Activated naive CD4-positive, alpha-beta T cell treated with anti-CD3 and anti-CD28 coated beads for 36 hours (primary cell): ENCODE results near the gene FANCL. TPM values are rescaled to one million over a fixed set of nuclear protein-coding genes. Genes with fewer than 3 reads are reported as not detected.
"Not testable (repeated sequence)": the region's sequence is repeated elsewhere in the genome, so short reads cannot be mapped to it uniquely, and the experiment has no call there.

ENCODE experiments used
- CTCF ChIA-PET: fragments of 350-600 bp; sonication (Branson Sonifier 250); formaldehyde crosslinking; loops from one replicate; lab custom pipeline; 2021; ENCODE audit warnings: antibody characterized with exemption; lab: Charles Lee
- DNase-seq: peaks from one replicate; pipeline ENCODE4 v3.0.0-alpha.2; 2020
- H3K27ac Mint-ChIP-seq: one replicate; pipeline ENCODE4 v1.8.0; 2021; ENCODE audit warnings: mild to moderate bottlenecking, mixed read lengths
- H3K27me3 Mint-ChIP-seq: one replicate; pipeline ENCODE4 v1.8.0; 2021; ENCODE audit warnings: low read depth, mixed read lengths
- H3K36me3 Mint-ChIP-seq: one replicate; pipeline ENCODE4 v1.8.0; 2021; ENCODE audit warnings: low read depth, mixed read lengths
- H3K4me1 Mint-ChIP-seq: one replicate; pipeline ENCODE4 v1.8.0; 2021; ENCODE audit warnings: low read depth, mixed read lengths
- H3K4me3 Mint-ChIP-seq: one replicate; pipeline ENCODE4 v1.8.0; 2021; ENCODE audit warnings: mild to moderate bottlenecking, moderate library complexity, mixed read lengths
- H3K9me3 Mint-ChIP-seq: one replicate; pipeline ENCODE4 v1.8.0; 2021; ENCODE audit warnings: mixed read lengths
- intact Hi-C: fragments of 100-400 bp; cut with micrococcal nuclease; formaldehyde crosslinking; loops from one replicate; pipeline ENCODE4 v1.15.1; 2023
- total RNA-seq, 2 experiments: library from RNA; stranded (reverse); gene quantifications; one replicate each; pipeline ENCODE4 v1.2.3, GENCODE V29; 2021

FANCL gene
- total RNA-seq, 2 experiments from 2014 or later, result 14.3 to 16.3 TPM

DNA sequence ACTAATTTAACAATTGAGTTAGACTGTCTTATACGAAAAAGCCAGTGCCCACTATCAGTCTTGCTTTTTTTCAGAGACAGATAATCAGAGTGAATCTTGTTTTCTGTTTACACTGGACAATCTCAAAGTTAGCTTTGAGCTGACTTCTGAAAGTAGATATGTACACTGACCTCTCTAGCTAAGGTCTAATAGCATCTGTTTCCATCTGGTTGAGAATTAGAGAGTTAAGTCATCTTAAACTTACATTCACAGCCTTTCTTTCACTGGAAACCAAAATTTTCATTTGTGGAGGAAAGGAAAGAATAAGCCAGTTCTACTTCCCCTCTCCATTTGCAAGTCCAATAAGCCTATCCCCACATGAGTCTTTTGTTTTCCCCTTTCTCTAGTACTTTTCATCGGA, 105.3 kb downstream of the FANCL start:
- no peaks in the 10 kb centered on the region for H3K4me1 Mint-ChIP-seq
- no peaks in the 10 kb centered on the region for H3K27me3 Mint-ChIP-seq
- intact Hi-C loops, result no loop called here
- H3K4me3 Mint-ChIP-seq, result no peak overlapping the region
- H3K27ac Mint-ChIP-seq, result no peak overlapping the region
- CTCF ChIA-PET, result no interaction called here
- H3K36me3 Mint-ChIP-seq, result peaks cover 26% of the 10 kb centered on the region
- no peaks in the 10 kb centered on the region for H3K9me3 Mint-ChIP-seq
- no peak for DNase-seq

DNA sequence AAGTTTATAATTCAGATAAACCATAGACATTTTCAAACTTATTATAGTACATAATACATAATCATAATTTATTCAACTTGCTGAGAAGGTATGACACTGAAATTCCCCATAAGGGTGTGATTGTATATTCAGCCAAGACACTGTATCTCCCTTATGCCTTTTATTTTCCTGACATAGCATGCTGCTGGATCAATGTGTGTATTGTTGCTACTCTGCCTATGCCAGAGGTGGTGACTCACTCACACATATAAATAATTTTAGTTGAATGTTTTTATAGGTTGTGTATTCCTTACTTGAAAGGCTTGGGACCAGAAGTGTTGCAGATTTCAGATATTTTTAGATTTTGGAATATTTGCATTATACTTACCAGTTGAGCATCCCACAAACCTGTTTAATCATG, 107.7 kb downstream of the FANCL start:
- no peak overlapping the region for H3K27ac Mint-ChIP-seq
- CTCF ChIA-PET, result no interaction called here
- no peak overlapping the region for H3K4me3 Mint-ChIP-seq
- no peaks in the 10 kb centered on the region for H3K9me3 Mint-ChIP-seq
- no peak for DNase-seq
- intact Hi-C loops, result no loop called here
- H3K36me3 Mint-ChIP-seq, result peaks cover 17% of the 10 kb centered on the region
- H3K27me3 Mint-ChIP-seq, result no peaks in the 10 kb centered on the region
- no peaks in the 10 kb centered on the region for H3K4me1 Mint-ChIP-seq

DNA sequence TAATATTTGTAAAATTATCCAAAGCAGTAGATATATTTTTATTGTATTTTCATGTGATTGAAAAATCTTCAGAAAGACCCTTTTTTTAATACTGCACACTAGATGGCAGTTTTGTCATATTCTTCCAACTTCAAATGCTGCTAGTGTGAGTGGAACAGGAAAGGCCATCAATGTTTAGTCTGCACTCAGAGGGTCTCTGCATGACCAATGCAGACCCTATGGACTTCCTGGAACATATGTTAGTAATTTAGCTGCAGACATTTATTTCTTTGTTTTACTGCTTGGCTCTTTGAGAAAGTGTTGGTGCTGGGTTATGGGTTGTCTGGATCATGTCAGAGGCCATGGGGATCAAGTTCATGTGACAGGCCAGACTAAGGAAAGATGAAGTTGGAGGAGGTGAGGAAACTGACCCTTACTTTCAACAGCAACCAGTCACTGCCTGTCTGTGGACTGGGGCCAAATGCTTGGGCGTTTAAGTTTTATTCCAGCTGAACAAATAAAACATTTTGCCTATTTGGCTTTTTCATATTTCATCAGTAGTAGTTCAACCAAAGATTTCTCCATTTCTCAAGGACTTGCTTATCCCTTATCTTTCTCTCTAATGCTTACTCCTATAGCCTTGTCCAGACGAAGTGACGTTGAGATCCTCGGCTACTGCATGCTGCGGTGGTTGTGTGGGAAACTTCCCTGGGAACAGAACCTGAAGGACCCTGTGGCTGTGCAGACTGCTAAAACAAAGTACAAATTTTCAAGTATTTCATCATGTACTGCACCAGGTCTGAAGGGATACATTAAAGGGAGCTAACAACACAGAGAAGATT, 109.7 kb downstream of the FANCL start:
- H3K4me1 Mint-ChIP-seq, result no peaks in the 10 kb centered on the region

DNA sequence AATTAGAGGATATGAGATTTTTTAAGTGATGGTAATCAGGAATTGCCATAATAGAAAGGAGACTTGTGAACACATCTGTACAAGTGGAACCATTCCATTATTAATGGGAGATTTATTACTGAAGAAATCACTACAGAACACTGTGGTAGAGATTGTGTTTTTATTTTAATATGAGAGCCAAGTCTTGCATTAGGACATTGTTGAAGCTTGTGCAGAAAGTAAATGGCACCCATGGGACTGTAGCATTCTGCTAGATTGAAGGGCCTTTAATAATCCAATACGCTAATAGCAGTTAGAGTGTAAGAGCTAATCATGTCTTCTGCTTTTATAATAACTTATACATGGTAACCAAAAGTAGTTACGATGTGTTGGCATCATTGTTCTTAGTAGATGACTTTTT, 110.9 kb downstream of the FANCL start:
- no peak overlapping the region for H3K27ac Mint-ChIP-seq
- H3K9me3 Mint-ChIP-seq, result no peaks in the 10 kb centered on the region
- CTCF ChIA-PET, result no interaction called here
- H3K4me1 Mint-ChIP-seq, result no peaks in the 10 kb centered on the region
- intact Hi-C loops, result no loop called here
- DNase-seq, result no peak
- H3K27me3 Mint-ChIP-seq, result no peaks in the 10 kb centered on the region
- no peak overlapping the region for H3K4me3 Mint-ChIP-seq
- peaks cover 14% of the 10 kb centered on the region for H3K36me3 Mint-ChIP-seq

More for the DNA sequence above, 109.7 kb downstream of the FANCL start:
- Mint-ChIP-seq H3K36me3 (peaks cover 14% of the 10 kb centered on the region), H3K27ac (no peak overlapping the region), H3K4me3 (no peak overlapping the region), H3K9me3 (no peaks in the 10 kb centered on the region), H3K27me3 (no peaks in the 10 kb centered on the region)
- intact Hi-C loops, result loop anchor here (1.0 kb wide), 1 partner anchor 317 kb away; no protein-coding TSS in a partner anchor
- CTCF ChIA-PET, result interaction anchor here (1.2 kb wide), 1 partner anchor 11 kb away, joined by 3 read pairs; no protein-coding TSS in a partner anchor
- no peak for DNase-seq

- intact Hi-C loops, result no loop called here
- Mint-ChIP-seq H3K4me1 (peaks cover 2% of the 10 kb centered on the region), H3K4me3 (no peak overlapping the region), H3K27me3 (no peaks in the 10 kb centered on the region), H3K9me3 (no peaks in the 10 kb centered on the region), H3K27ac (no peak overlapping the region), H3K36me3 (peaks cover 12% of the 10 kb centered on the region)
- CTCF ChIA-PET, result no interaction called here
- no peak for DNase-seq
These were observed 114.0 kb downstream of the FANCL start for GRCh38 chr2:58127111-58127510.

- H3K36me3 Mint-ChIP-seq, result peaks cover 20% of the 10 kb centered on the region
- H3K4me1 Mint-ChIP-seq, result peaks cover 2% of the 10 kb centered on the region
- intact Hi-C loops, result no loop called here
- no peaks in the 10 kb centered on the region for H3K27me3 Mint-ChIP-seq
- no peak overlapping the region for H3K27ac Mint-ChIP-seq
- peaks cover 7% of the 10 kb centered on the region for H3K9me3 Mint-ChIP-seq
- no peak overlapping the region for H3K4me3 Mint-ChIP-seq
- CTCF ChIA-PET, result no interaction called here
- DNase-seq, result no peak
These were observed 118.6 kb downstream of the FANCL start for GRCh38 chr2:58122540-58122939.

- Mint-ChIP-seq H3K27me3 (no peaks in the 10 kb centered on the region), H3K36me3 (peaks cover 25% of the 10 kb centered on the region), H3K4me3 (no peak overlapping the region), H3K4me1 (peaks cover 2% of the 10 kb centered on the region), H3K27ac (no peak overlapping the region), H3K9me3 (peaks cover 7% of the 10 kb centered on the region)
- CTCF ChIA-PET, result no interaction called here
- no peak for DNase-seq
- intact Hi-C loops, result no loop called here
These were observed 119.1 kb downstream of the FANCL start for GRCh38 chr2:58122040-58122439.

DNA sequence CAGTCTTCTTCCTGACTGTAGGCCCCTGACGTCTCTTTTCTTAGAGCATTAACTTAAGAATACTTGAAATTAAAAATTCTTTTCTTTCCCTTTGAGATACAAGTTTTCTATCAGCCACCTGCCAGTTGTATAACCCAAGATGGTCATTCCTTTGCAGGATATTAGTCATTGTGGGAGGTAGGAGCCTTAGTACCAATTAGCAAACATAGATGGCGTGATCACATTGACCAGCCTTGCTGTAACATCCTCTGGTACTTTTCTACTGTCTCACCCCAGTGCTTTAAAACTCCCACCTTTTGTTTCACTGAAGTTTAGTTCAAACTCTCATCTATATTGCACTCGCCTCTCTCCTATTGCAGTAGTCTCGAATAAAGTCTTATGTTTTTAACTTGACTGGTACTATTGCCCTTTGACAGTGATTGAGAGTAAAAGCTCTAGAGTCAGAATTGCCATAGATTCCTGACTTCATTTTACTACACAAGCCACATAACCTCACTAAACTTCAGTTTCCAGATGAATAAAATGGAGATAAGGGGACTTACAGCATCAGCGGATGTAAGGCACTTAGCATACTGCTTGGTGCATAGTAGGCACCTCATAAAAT, 120.4 kb downstream of the FANCL start:
- peaks cover 7% of the 10 kb centered on the region for H3K9me3 Mint-ChIP-seq
- CTCF ChIA-PET, result interaction anchor here (0.7 kb wide), 1 partner anchor 11 kb away, joined by 3 read pairs; no protein-coding TSS in a partner anchor

DNA sequence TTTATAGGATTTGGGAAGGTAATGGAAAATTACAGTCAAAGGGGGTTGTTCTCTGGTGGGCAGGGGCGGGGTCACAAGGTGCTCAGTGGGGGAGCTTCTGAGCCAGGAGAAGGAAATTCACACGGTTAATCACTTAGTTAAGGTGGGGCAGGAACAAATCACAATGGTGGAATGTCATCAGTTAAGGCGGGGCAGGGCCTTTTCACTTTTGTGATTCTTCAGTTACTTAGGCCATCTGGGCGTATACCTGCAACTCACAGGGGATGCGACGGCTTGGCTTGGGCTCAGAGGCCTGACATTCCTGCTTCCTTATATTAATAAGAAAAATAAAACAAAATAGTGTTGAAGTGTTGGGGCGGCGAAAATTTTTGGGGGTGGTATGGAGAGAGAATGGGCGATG, 127.6 kb downstream of the FANCL start:
- H3K27ac Mint-ChIP-seq, H3K4me3 Mint-ChIP-seq, H3K27me3 Mint-ChIP-seq, intact Hi-C loops, H3K4me1 Mint-ChIP-seq, CTCF ChIA-PET, DNase-seq, H3K9me3 Mint-ChIP-seq: not testable (repeated sequence)
- peaks cover 20% of the 10 kb centered on the region for H3K36me3 Mint-ChIP-seq

More for the DNA sequence above, 120.4 kb downstream of the FANCL start:
- no peaks in the 10 kb centered on the region for H3K27me3 Mint-ChIP-seq
- intact Hi-C loops, result no loop called here
- H3K4me1 Mint-ChIP-seq, result peaks cover 2% of the 10 kb centered on the region
- H3K4me3 Mint-ChIP-seq, result no peak overlapping the region
- DNase-seq, result no peak
- H3K36me3 Mint-ChIP-seq, result peaks cover 26% of the 10 kb centered on the region
- no peak overlapping the region for H3K27ac Mint-ChIP-seq

GRCh38 chr2:58110765-58111164, 130.4 kb downstream of the FANCL start:
- Mint-ChIP-seq H3K27ac (no peak overlapping the region), H3K4me1 (peaks cover 13% of the 10 kb centered on the region), H3K36me3 (peaks cover 10% of the 10 kb centered on the region), H3K27me3 (no peaks in the 10 kb centered on the region), H3K4me3 (no peak overlapping the region), H3K9me3 (no peaks in the 10 kb centered on the region)
- CTCF ChIA-PET, result no interaction called here
- no peak for DNase-seq
- intact Hi-C loops, result no loop called here

DNA sequence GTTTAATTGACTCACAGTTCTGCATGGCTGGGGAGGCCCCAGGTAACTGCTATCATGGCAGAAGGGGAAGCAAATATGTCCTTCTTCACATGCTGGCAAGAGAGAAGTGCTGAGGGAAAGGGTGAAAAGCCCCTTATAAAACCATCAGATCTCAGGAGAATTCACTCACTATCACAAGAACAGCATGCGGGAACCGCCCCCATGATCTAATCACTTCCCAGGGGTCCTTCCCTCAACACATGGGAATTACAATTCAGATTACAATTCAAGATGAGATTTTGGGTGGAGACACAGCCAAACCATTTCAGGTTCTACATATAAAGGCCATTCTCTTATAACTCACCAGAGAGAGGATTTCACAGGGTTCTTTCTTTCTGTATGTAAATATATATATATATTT, 131.6 kb downstream of the FANCL start:
- Mint-ChIP-seq H3K27ac (no peak overlapping the region), H3K9me3 (no peaks in the 10 kb centered on the region), H3K4me3 (no peak overlapping the region), H3K27me3 (no peaks in the 10 kb centered on the region), H3K36me3 (peaks cover 8% of the 10 kb centered on the region), H3K4me1 (peaks cover 13% of the 10 kb centered on the region)
- intact Hi-C loops, result loop anchor here (2.0 kb wide), 1 partner anchor 37 kb away; no protein-coding TSS in a partner anchor
- peak; percentile 5 for DNase-seq
- CTCF ChIA-PET, result no interaction called here
